H1 (cell line): ENCODE data around the gene BABAM2. TPM values are rescaled to one million over a fixed set of nuclear protein-coding genes. Genes with fewer than 3 reads are reported as not detected.

Experiments
- TAF7 ChIP-seq: optimal IDR thresholded peaks from 2 replicates; pipeline ENCODE3; 2011; ENCODE audit warnings: low read depth, mild to moderate bottlenecking, inconsistent platforms, low read length, moderate library complexity, borderline replicate concordance
- ZNF274 ChIP-seq: IDR thresholded peaks from 2 replicates; pipeline ENCODE4 v1.7.0; 2012; ENCODE audit warnings: low read length, borderline replicate concordance; ENCODE audit errors: extremely low read depth
- polyA plus RNA-seq, 7 experiments: library from polyadenylated mRNA; depleted of rRNA in 3 of 7; stranded (reverse) in 5 of 7; unstranded in 2 of 7; fragments of >200 nt in 5 of 7; fragments of 200-250 nt in 2 of 7; gene quantifications; 1 replicate in 5 of 7; 2 replicates in 1 of 7; 4 replicates in 1 of 7; pipeline versions ENCODE4 v1.2.1 to v1.2.3, GENCODE V29; 2011 to 2013; ENCODE audit warnings: missing spikeins in 2 of 7, mixed read lengths in 2 of 7
- total RNA-seq: library from RNA; stranded (reverse); fragmentation: NEBNext Ultra II Directional; extraction: Animal tissue kit (Norgen Biotek cat#: 25700); gene quantifications from 2 replicates; pipeline ENCODE4 v1.2.1, GENCODE V29; 2021
- TF ChIP-seq, protein P1 (sequence below): IDR thresholded peaks from 2 replicates; pipeline ENCODE4 v1.6.1; 2012; ENCODE audit warnings: low read length, inconsistent platforms

The BABAM2 gene
- total and polyA plus RNA-seq, 2 of the 8 experiments (the other 6 are each of a cell fraction or from before 2014, with no cell fraction given): 15.8 to 20.9 TPM

DNA sequence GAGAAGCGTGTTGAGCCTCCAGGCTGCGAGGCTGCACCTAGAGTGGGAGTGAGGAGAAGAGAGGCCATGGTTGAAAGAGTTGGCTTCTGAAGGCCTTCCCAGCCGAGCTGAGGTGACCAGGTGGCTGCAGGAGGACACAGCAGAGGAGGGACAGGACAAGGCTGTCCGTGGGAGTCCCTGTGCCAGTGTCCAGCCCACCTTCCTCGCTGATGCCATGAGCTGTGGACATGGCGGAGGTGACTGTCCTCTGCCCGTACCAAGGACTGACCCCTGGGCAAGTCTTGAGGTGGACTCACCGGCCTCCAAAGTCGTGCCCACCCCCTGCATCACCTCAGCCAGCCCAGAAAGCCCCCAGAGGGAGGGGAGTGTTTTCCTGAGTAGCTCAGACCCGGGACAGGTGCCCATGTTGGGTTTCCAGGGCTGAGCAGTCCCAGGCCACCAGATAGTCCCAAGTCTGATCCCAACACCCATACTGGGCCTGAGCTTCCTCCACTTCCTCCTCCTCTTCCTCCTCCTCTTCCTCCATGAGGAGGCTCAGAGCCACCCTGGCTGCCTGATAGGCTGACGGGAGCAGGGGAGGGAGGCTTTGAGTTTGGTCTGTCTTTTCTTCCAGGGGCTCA is 459.1 kb downstream of the BABAM2 start (continued):
- TF ChIP-seq, protein P1, sequence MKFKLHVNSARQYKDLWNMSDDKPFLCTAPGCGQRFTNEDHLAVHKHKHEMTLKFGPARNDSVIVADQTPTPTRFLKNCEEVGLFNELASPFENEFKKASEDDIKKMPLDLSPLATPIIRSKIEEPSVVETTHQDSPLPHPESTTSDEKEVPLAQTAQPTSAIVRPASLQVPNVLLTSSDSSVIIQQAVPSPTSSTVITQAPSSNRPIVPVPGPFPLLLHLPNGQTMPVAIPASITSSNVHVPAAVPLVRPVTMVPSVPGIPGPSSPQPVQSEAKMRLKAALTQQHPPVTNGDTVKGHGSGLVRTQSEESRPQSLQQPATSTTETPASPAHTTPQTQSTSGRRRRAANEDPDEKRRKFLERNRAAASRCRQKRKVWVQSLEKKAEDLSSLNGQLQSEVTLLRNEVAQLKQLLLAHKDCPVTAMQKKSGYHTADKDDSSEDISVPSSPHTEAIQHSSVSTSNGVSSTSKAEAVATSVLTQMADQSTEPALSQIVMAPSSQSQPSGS: no peak
- no peak for TF ChIP-seq TAF7
- TF ChIP-seq ZNF274: no peak
